Metanephros (tissue), 2 donors: ENCODE measurements around the gene C1QTNF12. TPM values are rescaled to one million over a fixed set of nuclear protein-coding genes. Genes with fewer than 3 reads are reported as not detected.

Experiments
- small RNA-seq: library from RNA; depleted of rRNA; stranded (forward); fragments of <200 nt; gene quantifications from one replicate; pipeline ENCODE3, GENCODE V24; 2014; ENCODE audit warnings: low replicate concordance
- total RNA-seq: library from RNA; depleted of rRNA; stranded (reverse); fragments of >200 nt; gene quantifications from one replicate; pipeline ENCODE4 v1.2.3, GENCODE V29; 2014

Gene C1QTNF12
- 5.3 TPM for total RNA-seq

DNA sequence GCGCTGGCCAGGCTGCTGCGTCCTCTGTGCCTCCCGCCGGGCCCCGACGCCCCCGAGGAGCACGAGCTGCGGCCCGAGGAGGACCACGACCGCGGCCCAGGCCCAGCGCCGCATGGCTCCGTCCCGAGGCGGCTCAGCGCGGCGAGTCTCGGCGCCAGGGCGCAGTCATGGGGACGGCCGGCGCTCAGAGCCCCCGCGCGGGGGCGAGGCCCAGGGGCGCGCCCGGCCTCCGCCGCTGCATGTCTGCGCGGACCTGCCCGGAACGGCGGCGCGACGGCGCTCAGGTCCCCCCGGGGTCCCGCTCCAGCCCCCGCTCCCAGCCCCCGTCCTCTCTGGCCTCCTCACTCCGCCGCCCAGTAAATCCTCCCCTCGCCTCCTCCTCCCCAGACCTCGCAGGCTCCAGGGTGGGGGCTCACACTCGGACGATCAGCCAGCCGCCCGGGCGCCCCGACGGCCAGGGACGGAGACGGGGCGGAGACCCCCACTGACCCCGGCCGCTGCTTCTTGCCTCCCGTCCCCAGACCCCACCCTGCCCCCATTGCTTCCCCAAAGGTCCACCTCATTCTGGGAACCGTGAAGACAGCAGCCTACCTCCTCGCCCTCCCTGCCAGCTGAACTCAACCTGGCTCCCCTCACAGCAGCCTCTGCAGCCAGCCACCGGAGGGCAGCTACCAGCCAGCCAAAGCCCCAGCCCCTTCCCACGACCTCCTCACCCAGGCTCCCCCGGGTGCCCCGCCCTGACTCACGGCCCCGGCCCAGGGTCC lies at the start of gene C1QTNF12:
Gene C1QTNF12, minus strand, starts transcription at position 146 of the 764 bp plus-strand sequence. Its CDS starts 32 bp downstream, at position 114.

GRCh38 chr1:1273512-1274298 lies 27.2 kb upstream of the C1QTNF12 start, which contains the start of gene UBE2J2:
Gene UBE2J2 (minus strand): TSS chr1:1273854. CDS start chr1:1267992, 5,862 bp downstream.

DNA sequence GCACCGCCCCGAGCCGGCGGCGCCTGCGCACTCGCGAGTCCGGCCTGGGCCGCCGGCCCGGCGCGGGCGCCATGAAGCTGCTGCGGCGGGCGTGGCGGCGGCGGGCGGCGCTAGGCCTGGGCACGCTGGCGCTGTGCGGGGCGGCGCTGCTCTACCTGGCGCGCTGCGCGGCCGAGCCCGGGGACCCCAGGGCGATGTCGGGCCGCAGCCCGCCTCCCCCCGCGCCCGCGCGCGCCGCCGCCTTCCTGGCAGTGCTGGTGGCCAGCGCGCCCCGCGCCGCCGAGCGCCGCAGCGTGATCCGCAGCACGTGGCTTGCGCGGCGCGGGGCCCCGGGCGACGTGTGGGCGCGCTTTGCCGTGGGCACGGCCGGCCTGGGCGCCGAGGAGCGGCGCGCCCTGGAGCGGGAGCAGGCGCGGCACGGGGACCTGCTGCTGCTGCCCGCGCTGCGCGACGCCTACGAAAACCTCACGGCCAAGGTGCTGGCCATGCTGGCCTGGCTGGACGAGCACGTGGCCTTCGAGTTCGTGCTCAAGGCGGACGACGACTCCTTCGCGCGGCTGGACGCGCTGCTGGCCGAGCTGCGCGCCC lies 14.2 kb downstream of the C1QTNF12 start, which contains the start of gene B3GALT6:
Gene B3GALT6, plus strand, starts transcription at position 30 of the 588 bp plus-strand sequence. Its CDS starts 42 bp downstream, at position 72.

DNA sequence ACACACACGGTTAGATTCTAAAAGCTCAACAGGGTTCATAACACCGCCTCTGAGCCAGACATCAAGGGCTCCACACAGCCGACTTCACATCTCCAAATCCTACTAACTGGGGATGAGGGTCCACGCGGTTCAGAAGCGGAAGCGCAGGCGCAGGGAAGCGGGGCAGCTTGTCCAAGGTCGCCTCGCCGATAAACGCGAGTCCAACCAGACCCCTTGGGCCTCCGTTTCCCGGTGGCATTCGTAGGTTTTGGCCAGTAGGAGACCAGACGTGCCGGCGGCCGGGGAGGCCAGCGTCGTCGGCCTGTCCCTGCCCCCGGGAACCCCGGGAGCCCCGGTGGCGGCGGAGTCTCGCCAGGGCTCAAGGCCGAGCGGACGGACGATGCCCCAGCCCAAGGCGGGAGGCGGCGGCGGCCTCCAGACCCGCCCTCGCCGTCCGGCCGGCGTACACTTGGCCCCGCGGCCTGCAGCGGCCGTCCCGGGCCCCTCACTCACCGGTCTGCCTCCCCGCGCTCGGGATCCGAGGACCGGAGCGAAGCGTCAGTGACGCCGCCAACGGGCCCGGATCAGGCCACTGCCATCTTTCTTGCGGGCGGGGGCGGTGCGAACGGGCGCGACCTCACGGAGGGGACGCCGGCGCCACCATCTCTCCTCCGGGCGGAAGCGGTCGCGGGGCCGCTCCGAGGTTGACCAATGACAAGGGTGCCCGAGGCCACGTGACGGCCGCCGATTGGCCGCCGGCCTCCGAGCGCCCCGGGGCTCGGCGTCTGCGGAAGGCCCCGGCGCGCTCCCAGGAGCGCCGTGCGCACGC lies 14.9 kb downstream of the C1QTNF12 start, which contains the start of gene SDF4:
Gene SDF4, minus strand, starts transcription at position 602 of the 808 bp plus-strand sequence. CDS start 3,229 bp downstream, outside the sequence.

GRCh38 chr1:1213345-1214265 lies 32.9 kb downstream of the C1QTNF12 start, which contains the start of gene TNFRSF4:
Gene TNFRSF4 (minus strand): TSS chr1:1214153. CDS start chr1:1214127, 26 bp downstream.

GRCh38 chr1:1206376-1206965 lies 40.1 kb downstream of the C1QTNF12 start, which contains the start of gene TNFRSF18:
Gene TNFRSF18 (minus strand): TSS chr1:1206592. CDS start chr1:1206571, 21 bp downstream.

Small RNA genes within 50 kb of the gene (small RNA-seq; reads per million reads assigned to genes)
- gene MIR6726, result not detected

Other genes with a start within 250 kb of the C1QTNF12 start
- gene HES4, start 246.6 kb downstream of the C1QTNF12 start, total RNA-seq, result 46.8 TPM
- gene ISG15, start 233.2 kb downstream of the C1QTNF12 start, total RNA-seq, result 26.9 TPM
- 246 TPM for gene AGRN, start 226.6 kb downstream of the C1QTNF12 start, total RNA-seq
- 3.7 TPM for gene RNF223, start 172.4 kb downstream of the C1QTNF12 start, total RNA-seq
- 12.2 TPM for gene C1orf159, start 130.6 kb downstream of the C1QTNF12 start, total RNA-seq
- gene TTLL10, start 72.8 kb downstream of the C1QTNF12 start, total RNA-seq, result 0.76 TPM
- gene TNFRSF18, start 40.1 kb downstream of the C1QTNF12 start, total RNA-seq, result 1.2 TPM
- 3.3 TPM for gene TNFRSF4, start 32.6 kb downstream of the C1QTNF12 start, total RNA-seq
- gene SDF4, start 14.7 kb downstream of the C1QTNF12 start, total RNA-seq, result 94.4 TPM
- gene B3GALT6, start 14.5 kb downstream of the C1QTNF12 start, total RNA-seq, result 16.0 TPM
- 49.3 TPM for gene UBE2J2, start 27.1 kb upstream of the C1QTNF12 start, total RNA-seq
- gene SCNN1D, start 33.7 kb upstream of the C1QTNF12 start, total RNA-seq, result 7.1 TPM
- 33.9 TPM for gene ACAP3, start 61.2 kb upstream of the C1QTNF12 start, total RNA-seq
- gene PUSL1, start 61.9 kb upstream of the C1QTNF12 start, total RNA-seq, result 20.3 TPM
- 106 TPM for gene INTS11, start 77.9 kb upstream of the C1QTNF12 start, total RNA-seq
- gene CPTP, start 78.1 kb upstream of the C1QTNF12 start, total RNA-seq, result 15.9 TPM
- 1.1 TPM for gene TAS1R3, start 84.6 kb upstream of the C1QTNF12 start, total RNA-seq
- gene DVL1, start 102.7 kb upstream of the C1QTNF12 start, total RNA-seq, result 51.4 TPM
- gene MXRA8, start 111.8 kb upstream of the C1QTNF12 start, total RNA-seq, result 142 TPM
- gene AURKAIP1, start 128.5 kb upstream of the C1QTNF12 start, total RNA-seq, result 74.3 TPM
- gene CCNL2, start 152.6 kb upstream of the C1QTNF12 start, total RNA-seq, result 245 TPM
- 80.8 TPM for gene MRPL20, start 160.6 kb upstream of the C1QTNF12 start, total RNA-seq
- 6.9 TPM for gene ANKRD65, start 174.6 kb upstream of the C1QTNF12 start, total RNA-seq
- gene VWA1, start 189.0 kb upstream of the C1QTNF12 start, total RNA-seq, result 54.3 TPM
- 5.8 TPM for gene ATAD3C, start 203.0 kb upstream of the C1QTNF12 start, total RNA-seq
- 16.4 TPM for gene ATAD3B, start 225.0 kb upstream of the C1QTNF12 start, total RNA-seq